GM19438 (cell line): ENCODE measurements around the gene PRR15.

Experiments
- ATAC-seq: cut with Tn5 transposase; IDR thresholded peaks from one replicate; pipeline ENCODE4 v1.9.1; 2021; ENCODE audit warnings: low read depth; ENCODE audit not compliant: unreplicated experiment

The PRR15 gene

GRCh38 chr7:29607889-29608288, 44.3 kb downstream of the PRR15 start:
- ATAC-seq, result no peak

- ATAC-seq, result no peak
Observed at GRCh38 chr7:29609162-29610037, 45.8 kb downstream of the PRR15 start.

- no peak for ATAC-seq
Observed at GRCh38 chr7:29610086-29610485, 46.5 kb downstream of the PRR15 start.

GRCh38 chr7:29611941-29612544, 48.4 kb downstream of the PRR15 start:
- no peak for ATAC-seq

GRCh38 chr7:29612596-29612995, 49.0 kb downstream of the PRR15 start:
- ATAC-seq, result no peak

- ATAC-seq, result no peak
Observed at GRCh38 chr7:29613100-29613499, 49.5 kb downstream of the PRR15 start.

- no peak for ATAC-seq
Observed at GRCh38 chr7:29614229-29614628, 50.6 kb downstream of the PRR15 start.
